Measurements from ENCODE around the gene LCAT. TPM values are rescaled to one million over a fixed set of nuclear protein-coding genes. Genes with fewer than 3 reads are reported as not detected.

LCAT gene
- total RNA-seq, 1 experiment from 2014 or later = 17.8 TPM

DNA sequence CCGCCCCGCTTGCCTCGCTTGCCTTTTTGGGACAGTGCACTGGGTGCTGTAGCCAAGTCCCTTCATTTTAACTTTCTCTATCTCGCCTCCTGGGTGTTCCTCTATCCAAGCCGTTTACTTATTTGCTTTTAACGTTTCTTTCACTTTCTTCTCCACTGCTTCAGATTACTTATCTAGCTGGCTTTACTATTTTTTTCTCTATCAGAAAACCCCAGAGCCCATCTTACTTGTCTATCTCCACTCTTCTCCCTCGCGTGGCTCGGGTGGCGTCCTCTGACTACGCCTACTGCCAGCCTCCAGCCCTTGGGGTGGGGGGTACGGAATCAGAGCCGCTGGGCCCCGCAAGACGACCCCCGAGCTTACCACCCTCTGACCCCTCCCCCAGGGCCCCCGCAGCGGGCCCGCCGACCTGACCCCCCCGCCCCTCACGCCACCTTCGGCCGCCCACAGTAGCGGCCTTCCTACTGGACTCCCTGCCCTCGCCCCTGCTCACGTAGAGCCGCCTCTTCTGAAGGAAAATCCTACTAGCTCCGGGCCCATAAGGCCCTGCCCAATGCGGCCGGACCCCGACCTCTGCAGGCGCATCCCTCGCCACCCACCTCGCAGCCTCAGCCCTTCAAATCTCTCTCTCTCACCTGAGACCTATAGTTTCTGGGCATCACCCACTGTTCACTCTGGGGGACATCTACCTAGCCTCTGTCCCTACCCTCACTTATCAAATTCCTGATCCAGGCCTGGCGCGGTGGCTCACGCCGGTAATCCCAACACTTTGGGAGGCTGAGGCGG, 25.5 kb upstream of the LCAT start:
- Histone ChIP-seq H3K9me3 (ENCODE audit: control insufficient read depth, low read depth, low read length) (no peaks in the 10 kb centered on the region), H3K23ac (ENCODE audit: insufficient read length, low read depth, low read length) (no peak overlapping the region), H2BK15ac (ENCODE audit: low read depth, low read length) (no peak overlapping the region), H3K14ac (ENCODE audit: insufficient read depth, low read length) (no peak overlapping the region), H2BK12ac (ENCODE audit: insufficient read length, low read depth, low read length) (no peak overlapping the region), H3K79me2 (ENCODE audit: insufficient read depth, low read length) (no peaks in the 10 kb centered on the region; the same call in 1 of the 2 replicates), H2BK5ac (ENCODE audit: insufficient read length, low read length) (no peak overlapping the region), H2AFZ (ENCODE audit: low read length) (no peak overlapping the region), H4K5ac (ENCODE audit: insufficient read length, low read depth, low read length) (no peak overlapping the region), H3K9ac (ENCODE audit: extremely low read depth, insufficient read length, low read length) (no peak overlapping the region), H4K91ac (ENCODE audit: insufficient read length, low read depth, low read length) (no peak overlapping the region), H3K23me2 (ENCODE audit: insufficient read length, low read depth, low read length, poor library complexity, severe bottlenecking) (peaks cover 3% of the 10 kb centered on the region), H3K4me2 (ENCODE audit: insufficient read depth, insufficient read length, low read length) (peak overlapping the region; percentile 22), H3K79me1 (ENCODE audit: insufficient read depth, low read depth, low read length, poor library complexity, severe bottlenecking) (no peaks in the 10 kb centered on the region), H2AK5ac (ENCODE audit: insufficient read length, low read length) (no peak overlapping the region), H2BK120ac (ENCODE audit: low read depth, low read length, poor library complexity, severe bottlenecking) (no peak overlapping the region), H3K4me1 (ENCODE audit: insufficient read depth, low read length) (peaks cover 5% of the 10 kb centered on the region; the same call in 1 of the 2 replicates), H3K4ac (ENCODE audit: low read depth, low read length) (no peak overlapping the region), H4K20me1 (ENCODE audit: control insufficient read depth, insufficient read depth, insufficient read length) (peaks cover 1% of the 10 kb centered on the region), H3K18ac (ENCODE audit: insufficient read length, low read depth, low read length) (no peak overlapping the region), H4K8ac (replicated peaks; ENCODE audit: insufficient read length, low read depth, low read length) (no peak overlapping the region), H2BK20ac (ENCODE audit: low read depth, low read length, poor library complexity, severe bottlenecking) (no peak overlapping the region), H3K56ac (ENCODE audit: insufficient read length, low read depth, low read length) (no peak overlapping the region), H3K27ac (ENCODE audit: insufficient read length, low read depth, low read length) (no peak overlapping the region), H3T11ph (ENCODE audit: low read length) (no peak overlapping the region), H3K27me3 (ENCODE audit: insufficient read depth, low read length) (no peaks in the 10 kb centered on the region)
- peaks cover 2% of the 10 kb centered on the region for H3K27me3 Mint-ChIP-seq (ENCODE audit: low read depth)
- no peaks in the 10 kb centered on the region; a peak in 1 of 5 replicates for H3K9me3 Mint-ChIP-seq
- peak; percentile 88 for DNase-seq
- H3K4me3 Mint-ChIP-seq = peak overlapping the region; percentile 93 to 95
- peak overlapping the region in 2 of 3 experiments; percentile 22 to 52; a peak in 4 of 7 replicates for H3K27ac Mint-ChIP-seq
- H3K4me1 Mint-ChIP-seq = peaks cover 34 to 38% of the 10 kb centered on the region in 2 experiments
- no CpG with 5 or more reads among the region's 40 CpGs for WGBS (ENCODE audit: extremely low coverage, insufficient read length, low lambda C conversion rate)
- TF ChIP-seq, protein P1, sequence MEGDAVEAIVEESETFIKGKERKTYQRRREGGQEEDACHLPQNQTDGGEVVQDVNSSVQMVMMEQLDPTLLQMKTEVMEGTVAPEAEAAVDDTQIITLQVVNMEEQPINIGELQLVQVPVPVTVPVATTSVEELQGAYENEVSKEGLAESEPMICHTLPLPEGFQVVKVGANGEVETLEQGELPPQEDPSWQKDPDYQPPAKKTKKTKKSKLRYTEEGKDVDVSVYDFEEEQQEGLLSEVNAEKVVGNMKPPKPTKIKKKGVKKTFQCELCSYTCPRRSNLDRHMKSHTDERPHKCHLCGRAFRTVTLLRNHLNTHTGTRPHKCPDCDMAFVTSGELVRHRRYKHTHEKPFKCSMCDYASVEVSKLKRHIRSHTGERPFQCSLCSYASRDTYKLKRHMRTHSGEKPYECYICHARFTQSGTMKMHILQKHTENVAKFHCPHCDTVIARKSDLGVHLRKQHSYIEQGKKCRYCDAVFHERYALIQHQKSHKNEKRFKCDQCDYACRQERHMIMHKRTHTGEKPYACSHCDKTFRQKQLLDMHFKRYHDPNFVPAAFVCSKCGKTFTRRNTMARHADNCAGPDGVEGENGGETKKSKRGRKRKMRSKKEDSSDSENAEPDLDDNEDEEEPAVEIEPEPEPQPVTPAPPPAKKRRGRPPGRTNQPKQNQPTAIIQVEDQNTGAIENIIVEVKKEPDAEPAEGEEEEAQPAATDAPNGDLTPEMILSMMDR (conservative IDR thresholded peaks at IDR 0.05) = no peak
- peaks cover 0 to 12% (median 2%) of the 10 kb centered on the region in 3 experiments; a peak in 4 of 7 replicates for H3K36me3 Mint-ChIP-seq (ENCODE audit: insufficient read depth in 1 of 3, low read depth in 3 of 3)

Measured in H9 (cell line).